WTC11 (cell line): Measurements from ENCODE around the gene EFCAB8. TPM values are rescaled to one million over a fixed set of nuclear protein-coding genes. Genes with fewer than 3 reads are reported as not detected.

Experiments
- ATAC-seq: fragments of 200-7000 bp; cut with Tn5 transposase; 2 replicates; pipeline ENCODE4 v1.10.0; 2021; ENCODE audit warnings: mild to moderate bottlenecking, moderate library complexity
- CTCF ChIA-PET: fragments of 300-600 bp; sonication (Branson Sonifier 250); formaldehyde crosslinking; loops from one replicate; lab custom pipeline; 2021; ENCODE audit warnings: antibody characterized with exemption; lab: Charles Lee
- POLR2A ChIA-PET: fragments of 350-600 bp; sonication (Branson Sonifier 250); formaldehyde crosslinking; loops from one replicate; lab custom pipeline; 2021; ENCODE audit warnings: antibody characterized with exemption; lab: Charles Lee
- DNase-seq: peaks from one replicate; pipeline ENCODE4 v3.0.0; 2021; ENCODE audit warnings: low spot score
- H3K27ac Mint-ChIP-seq: 2 replicates; pipeline ENCODE4 v1.8.0; 2021; ENCODE audit warnings: mixed read lengths
- H3K27me3 Mint-ChIP-seq: 2 replicates; pipeline ENCODE4 v1.8.0; 2021; ENCODE audit warnings: low read depth, mild to moderate bottlenecking, moderate library complexity, mixed read lengths
- H3K36me3 Mint-ChIP-seq: 2 replicates; pipeline ENCODE4 v1.8.0; 2021; ENCODE audit warnings: mixed read lengths
- H3K4me1 Mint-ChIP-seq: 2 replicates; pipeline ENCODE4 v1.8.0; 2022; ENCODE audit warnings: mixed read lengths
- H3K4me3 Mint-ChIP-seq: 2 replicates; pipeline ENCODE4 v1.8.0; 2021; ENCODE audit warnings: mild to moderate bottlenecking, moderate library complexity, mixed read lengths
- H3K9me3 Mint-ChIP-seq: 2 replicates; pipeline ENCODE4 v1.8.0; 2021; ENCODE audit warnings: mixed read lengths
- ELF4 ChIP-seq: sonication (generic); formaldehyde crosslinking; IDR thresholded peaks from 2 replicates; pipeline ENCODE4 v1.8.1; 2022; ENCODE audit warnings: low read depth, mild to moderate bottlenecking, moderate library complexity, missing genetic modification reagents
- ETV6 ChIP-seq: sonication (generic); formaldehyde crosslinking; IDR thresholded peaks from 2 replicates; pipeline ENCODE4 v1.8.1; 2022; ENCODE audit warnings: mild to moderate bottlenecking, missing genetic modification reagents
- GTF2I ChIP-seq: fragments of 250-450 bp; sonication (Bioruptor Pico); conservative IDR thresholded peaks from 2 replicates; pipeline ENCODE4 v1.4.0; 2021; ENCODE audit warnings: mild to moderate bottlenecking
- IRF2 ChIP-seq: sonication (generic); formaldehyde crosslinking; IDR thresholded peaks from 2 replicates; pipeline ENCODE4 v1.8.0; 2022; ENCODE audit warnings: low read depth, missing genetic modification reagents, borderline replicate concordance
- JAZF1 ChIP-seq: fragments of 250-450 bp; sonication (Bioruptor Pico); IDR thresholded peaks from 2 replicates; pipeline ENCODE4 v1.9.0; 2021; ENCODE audit warnings: moderate library complexity, mild to moderate bottlenecking, inconsistent platforms
- MXD4 ChIP-seq: fragments of 250-450 bp; sonication (Bioruptor Pico); IDR thresholded peaks from 2 replicates; pipeline ENCODE4 v1.8.0; 2021; ENCODE audit warnings: mild to moderate bottlenecking, moderate library complexity, borderline replicate concordance
- NFE2L1 ChIP-seq: sonication (generic); formaldehyde crosslinking; IDR thresholded peaks from 2 replicates; pipeline ENCODE4 v1.8.1; 2023; ENCODE audit warnings: missing genetic modification reagents
- NR2C2 ChIP-seq: sonication (generic); formaldehyde crosslinking; IDR thresholded peaks from 2 replicates; pipeline ENCODE4 v1.8.0; 2022; ENCODE audit warnings: mild to moderate bottlenecking, missing genetic modification reagents
- PRRX2 ChIP-seq: fragments of 250-450 bp; sonication (Bioruptor Pico); IDR thresholded peaks from 2 replicates; pipeline ENCODE4 v1.8.0; 2021; ENCODE audit warnings: mild to moderate bottlenecking
- RELA ChIP-seq: sonication (generic); formaldehyde crosslinking; IDR thresholded peaks from 2 replicates; pipeline ENCODE4 v1.8.1; 2022; ENCODE audit warnings: missing genetic modification reagents, mild to moderate bottlenecking, borderline replicate concordance
- SOX15 ChIP-seq: fragments of 250-450 bp; sonication (Bioruptor Pico); IDR thresholded peaks from 2 replicates; pipeline ENCODE4 v1.9.0; 2021; ENCODE audit warnings: mild to moderate bottlenecking
- SP1 ChIP-seq: sonication (generic); formaldehyde crosslinking; conservative IDR thresholded peaks from 2 replicates; pipeline ENCODE4 v1.8.1; 2022; ENCODE audit warnings: missing genetic modification reagents
- TEAD1 ChIP-seq: sonication (generic); formaldehyde crosslinking; IDR thresholded peaks from 2 replicates; pipeline ENCODE4 v1.8.0; 2022; ENCODE audit warnings: mild to moderate bottlenecking, missing genetic modification reagents
- TP53 ChIP-seq: sonication (generic); formaldehyde crosslinking; IDR thresholded peaks from 2 replicates; pipeline ENCODE4 v1.8.1; 2023; ENCODE audit warnings: mild to moderate bottlenecking, missing genetic modification reagents
- ZNF121 ChIP-seq: sonication (generic); formaldehyde crosslinking; IDR thresholded peaks from 2 replicates; pipeline ENCODE4 v1.8.0; 2023; ENCODE audit warnings: missing genetic modification reagents
- ZNF138 ChIP-seq: sonication (generic); formaldehyde crosslinking; conservative IDR thresholded peaks from 2 replicates; pipeline ENCODE4 v1.8.1; 2022; ENCODE audit warnings: mild to moderate bottlenecking, moderate library complexity, missing genetic modification reagents
- total RNA-seq: library from RNA; stranded (reverse); gene quantifications from 3 replicates; pipeline ENCODE4 v1.2.3, GENCODE V29; 2021
- TF ChIP-seq, protein P1 (sequence below): sonication (generic); formaldehyde crosslinking; IDR thresholded peaks from 2 replicates; pipeline ENCODE4 v1.8.0; 2022; ENCODE audit warnings: mild to moderate bottlenecking, missing genetic modification reagents
- TF ChIP-seq, protein P2 (sequence below): sonication (generic); formaldehyde crosslinking; IDR thresholded peaks from 2 replicates; pipeline ENCODE4 v1.8.1; 2022; ENCODE audit warnings: low read depth, mild to moderate bottlenecking, moderate library complexity, missing genetic modification reagents, borderline replicate concordance
- TF ChIP-seq, protein P3 (sequence below): sonication (generic); formaldehyde crosslinking; IDR thresholded peaks from 2 replicates; pipeline ENCODE4 v1.8.1; 2023; ENCODE audit warnings: mild to moderate bottlenecking, missing genetic modification reagents, moderate library complexity
- TF ChIP-seq, protein P4 (sequence below): fragments of 250-450 bp; sonication (Bioruptor Pico); IDR thresholded peaks from 2 replicates; pipeline ENCODE4 v1.9.0; 2021; ENCODE audit warnings: mild to moderate bottlenecking, borderline replicate concordance
- TF ChIP-seq, protein P5 (sequence below): fragments of 200-600 bp; IDR thresholded peaks from 2 replicates; pipeline ENCODE4 v1.8.0; 2022; ENCODE audit warnings: antibody characterized with exemption
- TF ChIP-seq, protein P6 (sequence below): sonication (generic); formaldehyde crosslinking; IDR thresholded peaks from 2 replicates; pipeline ENCODE4 v1.8.0; 2022; ENCODE audit warnings: missing genetic modification reagents

EFCAB8 gene
- total RNA-seq, 1 experiment from 2014 or later = 0.17 TPM

DNA sequence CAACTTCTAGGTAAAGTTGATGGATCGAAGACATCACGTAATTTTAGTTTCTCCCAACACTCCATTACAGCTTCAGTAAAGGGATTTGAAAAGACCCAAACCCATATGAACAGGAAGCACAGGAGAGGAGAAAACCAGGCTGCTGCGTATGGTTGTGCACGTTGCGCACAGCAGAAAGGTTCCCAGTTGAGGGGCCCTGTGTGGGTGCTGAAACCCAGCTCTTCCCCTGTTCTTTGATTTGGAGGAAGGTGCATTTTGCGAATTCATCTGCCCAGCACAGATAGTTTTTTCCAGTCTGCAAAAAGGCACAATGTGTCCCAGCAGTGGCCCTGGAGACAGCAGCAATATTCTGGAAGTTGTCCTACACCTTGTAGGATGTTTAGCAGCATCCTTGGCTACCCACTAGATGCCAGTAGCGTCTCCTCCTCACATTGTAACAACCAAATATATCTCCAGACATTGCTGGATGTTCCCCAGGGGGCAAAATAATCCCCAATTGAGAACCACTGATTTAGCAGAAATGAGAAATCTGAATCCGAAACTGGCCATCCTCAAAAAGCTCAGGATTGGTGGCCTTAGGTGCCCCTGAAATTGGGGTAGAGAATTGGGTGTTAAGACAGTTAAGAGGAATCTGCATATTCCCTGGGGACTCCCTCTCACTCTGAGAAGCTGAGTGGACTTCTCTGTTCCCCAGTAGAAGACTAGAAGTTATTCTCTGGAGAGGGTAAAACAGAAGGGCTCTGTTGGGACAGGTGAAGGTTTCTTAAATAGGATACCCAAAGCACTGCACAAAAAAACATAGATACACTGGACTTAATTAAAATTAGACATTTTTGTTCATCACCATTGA, 133.3 kb downstream of the EFCAB8 start (continued):
- TF ChIP-seq, protein P1, sequence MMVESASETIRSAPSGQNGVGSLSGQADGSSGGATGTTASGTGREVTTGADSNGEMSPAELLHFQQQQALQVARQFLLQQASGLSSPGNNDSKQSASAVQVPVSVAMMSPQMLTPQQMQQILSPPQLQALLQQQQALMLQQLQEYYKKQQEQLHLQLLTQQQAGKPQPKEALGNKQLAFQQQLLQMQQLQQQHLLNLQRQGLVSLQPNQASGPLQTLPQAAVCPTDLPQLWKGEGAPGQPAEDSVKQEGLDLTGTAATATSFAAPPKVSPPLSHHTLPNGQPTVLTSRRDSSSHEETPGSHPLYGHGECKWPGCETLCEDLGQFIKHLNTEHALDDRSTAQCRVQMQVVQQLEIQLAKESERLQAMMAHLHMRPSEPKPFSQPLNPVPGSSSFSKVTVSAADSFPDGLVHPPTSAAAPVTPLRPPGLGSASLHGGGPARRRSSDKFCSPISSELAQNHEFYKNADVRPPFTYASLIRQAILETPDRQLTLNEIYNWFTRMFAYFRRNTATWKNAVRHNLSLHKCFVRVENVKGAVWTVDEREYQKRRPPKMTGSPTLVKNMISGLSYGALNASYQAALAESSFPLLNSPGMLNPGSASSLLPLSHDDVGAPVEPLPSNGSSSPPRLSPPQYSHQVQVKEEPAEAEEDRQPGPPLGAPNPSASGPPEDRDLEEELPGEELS (CRISPR knock-in tag) = no peak
- TF ChIP-seq ZNF121 (CRISPR knock-in tag) (no peak), ELF4 (no peak), SOX15 (CRISPR knock-in tag) (no peak), ETV6 (no peak), PRRX2 (CRISPR knock-in tag) (no peak), GTF2I (CRISPR knock-in tag) (no peak), SP1 (CRISPR knock-in tag) (no peak), NFE2L1 (CRISPR knock-in tag) (no peak), MXD4 (CRISPR knock-in tag) (no peak), TP53 (CRISPR knock-in tag) (no peak), TEAD1 (CRISPR knock-in tag) (no peak)
- TF ChIP-seq, protein P2, sequence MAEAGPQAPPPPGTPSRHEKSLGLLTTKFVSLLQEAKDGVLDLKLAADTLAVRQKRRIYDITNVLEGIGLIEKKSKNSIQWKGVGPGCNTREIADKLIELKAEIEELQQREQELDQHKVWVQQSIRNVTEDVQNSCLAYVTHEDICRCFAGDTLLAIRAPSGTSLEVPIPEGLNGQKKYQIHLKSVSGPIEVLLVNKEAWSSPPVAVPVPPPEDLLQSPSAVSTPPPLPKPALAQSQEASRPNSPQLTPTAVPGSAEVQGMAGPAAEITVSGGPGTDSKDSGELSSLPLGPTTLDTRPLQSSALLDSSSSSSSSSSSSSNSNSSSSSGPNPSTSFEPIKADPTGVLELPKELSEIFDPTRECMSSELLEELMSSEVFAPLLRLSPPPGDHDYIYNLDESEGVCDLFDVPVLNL = no peak
- TF ChIP-seq, protein P3, sequence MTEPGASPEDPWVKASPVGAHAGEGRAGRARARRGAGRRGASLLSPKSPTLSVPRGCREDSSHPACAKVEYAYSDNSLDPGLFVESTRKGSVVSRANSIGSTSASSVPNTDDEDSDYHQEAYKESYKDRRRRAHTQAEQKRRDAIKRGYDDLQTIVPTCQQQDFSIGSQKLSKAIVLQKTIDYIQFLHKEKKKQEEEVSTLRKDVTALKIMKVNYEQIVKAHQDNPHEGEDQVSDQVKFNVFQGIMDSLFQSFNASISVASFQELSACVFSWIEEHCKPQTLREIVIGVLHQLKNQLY = no peak

DNA sequence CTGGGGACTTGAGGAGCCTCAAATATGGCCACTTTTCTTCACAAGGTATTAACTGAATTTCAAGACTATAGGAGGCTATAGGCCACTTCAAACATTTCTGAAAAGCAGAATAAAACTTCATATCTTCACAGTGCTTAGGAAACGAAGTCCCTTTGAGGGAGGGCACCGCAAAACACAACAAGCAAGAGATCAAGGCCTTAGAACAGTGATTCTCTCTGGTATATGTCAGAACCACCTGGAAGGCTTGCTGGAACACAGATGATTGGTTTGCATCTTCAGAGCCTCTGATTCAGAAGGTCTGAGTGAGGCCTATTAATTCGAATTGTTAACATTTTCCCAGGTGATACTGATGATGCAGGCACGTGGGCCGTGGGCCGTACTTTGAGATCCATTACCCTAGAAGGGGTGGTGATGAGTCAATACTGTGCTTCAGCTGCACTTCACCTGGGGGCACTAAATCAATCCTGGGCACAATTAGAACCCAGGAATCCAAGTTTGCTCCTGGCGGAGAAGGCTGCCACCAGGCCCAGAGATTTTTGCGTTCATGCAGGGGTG, 134.8 kb downstream of the EFCAB8 start:
- ATAC-seq (no peak), DNase-seq (no peak)
- Mint-ChIP-seq H3K4me1 (no peaks in the 10 kb centered on the region), H3K9me3 (no peaks in the 10 kb centered on the region), H3K27ac (no peak overlapping the region), H3K4me3 (no peak overlapping the region), H3K27me3 (no peaks in the 10 kb centered on the region), H3K36me3 (no peaks in the 10 kb centered on the region)
- ChIA-PET POLR2A (no interaction called here), CTCF (interaction anchor here (1.4 to 4.1 kb wide), 2 partner anchors 12 to 85 kb away, joined by 3 to 51 read pairs; partner anchors contain the start of gene SUN5)
- TF ChIP-seq NR2C2 = no peak
- TF ChIP-seq, protein P4, sequence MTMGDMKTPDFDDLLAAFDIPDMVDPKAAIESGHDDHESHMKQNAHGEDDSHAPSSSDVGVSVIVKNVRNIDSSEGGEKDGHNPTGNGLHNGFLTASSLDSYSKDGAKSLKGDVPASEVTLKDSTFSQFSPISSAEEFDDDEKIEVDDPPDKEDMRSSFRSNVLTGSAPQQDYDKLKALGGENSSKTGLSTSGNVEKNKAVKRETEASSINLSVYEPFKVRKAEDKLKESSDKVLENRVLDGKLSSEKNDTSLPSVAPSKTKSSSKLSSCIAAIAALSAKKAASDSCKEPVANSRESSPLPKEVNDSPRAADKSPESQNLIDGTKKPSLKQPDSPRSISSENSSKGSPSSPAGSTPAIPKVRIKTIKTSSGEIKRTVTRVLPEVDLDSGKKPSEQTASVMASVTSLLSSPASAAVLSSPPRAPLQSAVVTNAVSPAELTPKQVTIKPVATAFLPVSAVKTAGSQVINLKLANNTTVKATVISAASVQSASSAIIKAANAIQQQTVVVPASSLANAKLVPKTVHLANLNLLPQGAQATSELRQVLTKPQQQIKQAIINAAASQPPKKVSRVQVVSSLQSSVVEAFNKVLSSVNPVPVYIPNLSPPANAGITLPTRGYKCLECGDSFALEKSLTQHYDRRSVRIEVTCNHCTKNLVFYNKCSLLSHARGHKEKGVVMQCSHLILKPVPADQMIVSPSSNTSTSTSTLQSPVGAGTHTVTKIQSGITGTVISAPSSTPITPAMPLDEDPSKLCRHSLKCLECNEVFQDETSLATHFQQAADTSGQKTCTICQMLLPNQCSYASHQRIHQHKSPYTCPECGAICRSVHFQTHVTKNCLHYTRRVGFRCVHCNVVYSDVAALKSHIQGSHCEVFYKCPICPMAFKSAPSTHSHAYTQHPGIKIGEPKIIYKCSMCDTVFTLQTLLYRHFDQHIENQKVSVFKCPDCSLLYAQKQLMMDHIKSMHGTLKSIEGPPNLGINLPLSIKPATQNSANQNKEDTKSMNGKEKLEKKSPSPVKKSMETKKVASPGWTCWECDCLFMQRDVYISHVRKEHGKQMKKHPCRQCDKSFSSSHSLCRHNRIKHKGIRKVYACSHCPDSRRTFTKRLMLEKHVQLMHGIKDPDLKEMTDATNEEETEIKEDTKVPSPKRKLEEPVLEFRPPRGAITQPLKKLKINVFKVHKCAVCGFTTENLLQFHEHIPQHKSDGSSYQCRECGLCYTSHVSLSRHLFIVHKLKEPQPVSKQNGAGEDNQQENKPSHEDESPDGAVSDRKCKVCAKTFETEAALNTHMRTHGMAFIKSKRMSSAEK (CRISPR knock-in tag) = no peak
- no peak for TF ChIP-seq JAZF1 (CRISPR knock-in tag)
- TF ChIP-seq, protein P5, sequence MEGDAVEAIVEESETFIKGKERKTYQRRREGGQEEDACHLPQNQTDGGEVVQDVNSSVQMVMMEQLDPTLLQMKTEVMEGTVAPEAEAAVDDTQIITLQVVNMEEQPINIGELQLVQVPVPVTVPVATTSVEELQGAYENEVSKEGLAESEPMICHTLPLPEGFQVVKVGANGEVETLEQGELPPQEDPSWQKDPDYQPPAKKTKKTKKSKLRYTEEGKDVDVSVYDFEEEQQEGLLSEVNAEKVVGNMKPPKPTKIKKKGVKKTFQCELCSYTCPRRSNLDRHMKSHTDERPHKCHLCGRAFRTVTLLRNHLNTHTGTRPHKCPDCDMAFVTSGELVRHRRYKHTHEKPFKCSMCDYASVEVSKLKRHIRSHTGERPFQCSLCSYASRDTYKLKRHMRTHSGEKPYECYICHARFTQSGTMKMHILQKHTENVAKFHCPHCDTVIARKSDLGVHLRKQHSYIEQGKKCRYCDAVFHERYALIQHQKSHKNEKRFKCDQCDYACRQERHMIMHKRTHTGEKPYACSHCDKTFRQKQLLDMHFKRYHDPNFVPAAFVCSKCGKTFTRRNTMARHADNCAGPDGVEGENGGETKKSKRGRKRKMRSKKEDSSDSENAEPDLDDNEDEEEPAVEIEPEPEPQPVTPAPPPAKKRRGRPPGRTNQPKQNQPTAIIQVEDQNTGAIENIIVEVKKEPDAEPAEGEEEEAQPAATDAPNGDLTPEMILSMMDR = no peak
- TF ChIP-seq, protein P6, sequence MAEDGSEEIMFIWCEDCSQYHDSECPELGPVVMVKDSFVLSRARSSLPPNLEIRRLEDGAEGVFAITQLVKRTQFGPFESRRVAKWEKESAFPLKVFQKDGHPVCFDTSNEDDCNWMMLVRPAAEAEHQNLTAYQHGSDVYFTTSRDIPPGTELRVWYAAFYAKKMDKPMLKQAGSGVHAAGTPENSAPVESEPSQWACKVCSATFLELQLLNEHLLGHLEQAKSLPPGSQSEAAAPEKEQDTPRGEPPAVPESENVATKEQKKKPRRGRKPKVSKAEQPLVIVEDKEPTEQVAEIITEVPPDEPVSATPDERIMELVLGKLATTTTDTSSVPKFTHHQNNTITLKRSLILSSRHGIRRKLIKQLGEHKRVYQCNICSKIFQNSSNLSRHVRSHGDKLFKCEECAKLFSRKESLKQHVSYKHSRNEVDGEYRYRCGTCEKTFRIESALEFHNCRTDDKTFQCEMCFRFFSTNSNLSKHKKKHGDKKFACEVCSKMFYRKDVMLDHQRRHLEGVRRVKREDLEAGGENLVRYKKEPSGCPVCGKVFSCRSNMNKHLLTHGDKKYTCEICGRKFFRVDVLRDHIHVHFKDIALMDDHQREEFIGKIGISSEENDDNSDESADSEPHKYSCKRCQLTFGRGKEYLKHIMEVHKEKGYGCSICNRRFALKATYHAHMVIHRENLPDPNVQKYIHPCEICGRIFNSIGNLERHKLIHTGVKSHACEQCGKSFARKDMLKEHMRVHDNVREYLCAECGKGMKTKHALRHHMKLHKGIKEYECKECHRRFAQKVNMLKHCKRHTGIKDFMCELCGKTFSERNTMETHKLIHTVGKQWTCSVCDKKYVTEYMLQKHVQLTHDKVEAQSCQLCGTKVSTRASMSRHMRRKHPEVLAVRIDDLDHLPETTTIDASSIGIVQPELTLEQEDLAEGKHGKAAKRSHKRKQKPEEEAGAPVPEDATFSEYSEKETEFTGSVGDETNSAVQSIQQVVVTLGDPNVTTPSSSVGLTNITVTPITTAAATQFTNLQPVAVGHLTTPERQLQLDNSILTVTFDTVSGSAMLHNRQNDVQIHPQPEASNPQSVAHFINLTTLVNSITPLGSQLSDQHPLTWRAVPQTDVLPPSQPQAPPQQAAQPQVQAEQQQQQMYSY (CRISPR knock-in tag) = no peak
- no peak for TF ChIP-seq ZNF138 (CRISPR knock-in tag)
- TF ChIP-seq IRF2 (CRISPR knock-in tag) = no peak
- TF ChIP-seq RELA (CRISPR knock-in tag) = no peak
